ENCODE results near the gene FSTL4. TPM values are rescaled to one million over a fixed set of nuclear protein-coding genes. Genes with fewer than 3 reads are reported as not detected.

FSTL4 gene
- total and polyA plus RNA-seq, 2 of the 4 experiments (the other 2 are of a cell fraction) = 0.18 TPM; not detected in 1

DNA sequence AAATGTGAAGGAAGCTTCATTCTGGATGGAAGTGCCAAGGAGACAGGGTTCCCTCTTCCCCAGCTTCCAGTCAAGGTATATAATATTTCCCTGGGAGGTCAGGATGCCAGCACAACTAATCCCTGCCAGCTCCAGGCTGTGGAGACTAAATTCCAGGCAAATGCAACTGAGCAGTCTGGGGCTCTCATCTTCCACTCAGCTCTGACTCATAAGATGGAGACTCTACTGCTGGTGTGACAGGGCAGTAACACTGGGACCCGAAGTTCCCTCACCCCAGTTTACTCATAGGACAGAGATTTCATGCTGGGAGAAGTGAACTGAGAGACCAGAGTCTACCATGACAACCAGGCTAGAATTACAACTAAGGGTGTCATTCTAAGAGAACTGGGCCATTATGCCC, 235.4 kb downstream of the FSTL4 start:
- DNase-seq (no peak), ATAC-seq (ENCODE audit: low read depth) (no peak)
- Histone ChIP-seq H3K56ac (ENCODE audit: extremely low read depth, insufficient read depth, low read length) (no peak overlapping the region), H2AK5ac (ENCODE audit: low read depth, low read length) (no peak overlapping the region), H2AFZ (replicated peaks; ENCODE audit: low read length, poor library complexity) (no peak overlapping the region), H3K27me3 (ENCODE audit: control insufficient read depth, insufficient read depth, low read length) (no peaks in the 10 kb centered on the region; the same call in 1 of the 2 replicates), H3K4me3 (ENCODE audit: insufficient read depth, low read depth, low read length) (no peak overlapping the region), H2BK20ac (ENCODE audit: low read depth, low read length) (no peak overlapping the region), H4K20me1 (ENCODE audit: insufficient read depth, low read length) (no peaks in the 10 kb centered on the region), H2BK5ac (ENCODE audit: low read depth, low read length, poor library complexity, severe bottlenecking) (no peak overlapping the region), H4K91ac (ENCODE audit: insufficient read depth, low read depth, low read length) (no peak overlapping the region), H3K9me1 (ENCODE audit: insufficient read depth, low read length) (no peaks in the 10 kb centered on the region), H3K9ac (ENCODE audit: low read depth, low read length) (no peak overlapping the region), H2BK15ac (ENCODE audit: low read depth, low read length) (no peak overlapping the region), H3K23ac (ENCODE audit: low read depth, low read length) (no peak overlapping the region), H3K27ac (ENCODE audit: insufficient read depth, low read length) (no peak overlapping the region), H2BK120ac (ENCODE audit: low read depth, low read length) (no peak overlapping the region), H4K8ac (ENCODE audit: low read depth in 2 of 2, low read length in 2 of 2) (no peak overlapping the region), H3K9me3 (ENCODE audit: control insufficient read depth, insufficient read depth, low read length) (peaks cover 3% of the 10 kb centered on the region; the same call in 1 of the 2 replicates), H3K4me2 (ENCODE audit: low read depth, low read length) (no peak overlapping the region), H4K5ac (ENCODE audit: low read depth, low read length) (no peak overlapping the region), H3K14ac (replicated peaks; ENCODE audit: low read depth, low read length) (no peak overlapping the region), H3K79me1 (ENCODE audit: low read depth in 1 of 2, low read length in 2 of 2) (no peaks in the 10 kb centered on the region), H3K36me3 (ENCODE audit: control insufficient read depth, insufficient read depth, low read length) (no peaks in the 10 kb centered on the region), H2AK9ac (replicated peaks; ENCODE audit: low read depth, low read length, poor library complexity) (no peak overlapping the region), H3K18ac (ENCODE audit: low read depth, low read length) (no peak overlapping the region), H3K4ac (ENCODE audit: low read depth, low read length) (no peak overlapping the region), H3K4me1 (ENCODE audit: control insufficient read depth, insufficient read depth, low read length) (no peaks in the 10 kb centered on the region)
- in situ Hi-C loops (cut with MboI; ENCODE audit: low sequenced_read_pairs) (no loop called here), dilution Hi-C loops (cut with HindIII; ENCODE audit: low sequenced_read_pairs, unreplicated experiment) (no loop called here), intact Hi-C loops (cut with micrococcal nuclease) (no loop called here)
- no CpG with 5 or more reads among the region's 1 CpG for WGBS, 2 experiments (ENCODE audit: extremely low coverage in 2 of 2, insufficient read length in 1 of 2)
- ChIA-PET POLR2A (ENCODE audit: unreplicated experiment) (no interaction called here), CTCF (no interaction called here)
- no TSS peak for BruUV-seq (replicated peaks)
- TF ChIP-seq CEBPB (IDR thresholded peaks at IDR 0.05; ENCODE audit: low read depth, low read length) (no peak), SMC3 (IDR thresholded peaks at IDR 0.05; ENCODE audit: low read depth, low read length) (no peak), POLR2A (IDR thresholded peaks at IDR 0.05; ENCODE audit: low read depth, low read length) (no peak), ELK1 (IDR thresholded peaks at IDR 0.05; ENCODE audit: borderline replicate concordance, low read depth, low read length) (no peak), MAFK (IDR thresholded peaks at IDR 0.05; ENCODE audit: low read depth, low read length) (no peak), FOS (IDR thresholded peaks at IDR 0.05; ENCODE audit: low read depth, low read length) (no peak), MAZ (IDR thresholded peaks at IDR 0.05; ENCODE audit: borderline replicate concordance, low read depth, low read length) (no peak), CTCF (conservative IDR thresholded peaks at IDR 0.05; ENCODE audit: low read depth, low read length) (no peak), RFX5 (IDR thresholded peaks at IDR 0.05; ENCODE audit: low read depth, low read length) (no peak), RCOR1 (IDR thresholded peaks at IDR 0.05; ENCODE audit: insufficient replicate concordance, low read length) (no peak), CHD1 (IDR thresholded peaks at IDR 0.05; ENCODE audit: low read depth, low read length) (no peak), BHLHE40 (IDR thresholded peaks at IDR 0.05; ENCODE audit: low read depth, low read length) (no peak), RAD21 (IDR thresholded peaks at IDR 0.05; ENCODE audit: low read length) (no peak)
- TF ChIP-seq, protein P1, sequence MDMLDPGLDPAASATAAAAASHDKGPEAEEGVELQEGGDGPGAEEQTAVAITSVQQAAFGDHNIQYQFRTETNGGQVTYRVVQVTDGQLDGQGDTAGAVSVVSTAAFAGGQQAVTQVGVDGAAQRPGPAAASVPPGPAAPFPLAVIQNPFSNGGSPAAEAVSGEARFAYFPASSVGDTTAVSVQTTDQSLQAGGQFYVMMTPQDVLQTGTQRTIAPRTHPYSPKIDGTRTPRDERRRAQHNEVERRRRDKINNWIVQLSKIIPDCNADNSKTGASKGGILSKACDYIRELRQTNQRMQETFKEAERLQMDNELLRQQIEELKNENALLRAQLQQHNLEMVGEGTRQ (IDR thresholded peaks at IDR 0.05; ENCODE audit: low read depth, low read length) = no peak

Data from IMR-90 (cell line).